Stomach (tissue), 9 donors: Measurements from ENCODE around the gene NPAS2. TPM values are rescaled to one million over a fixed set of nuclear protein-coding genes. Genes with fewer than 3 reads are reported as not detected.

Experiments used
- DNase-seq, 2 donors: peaks; one replicate each; pipeline versions ENCODE4 v3.0.0 to v3.0.0-alpha.2; 2013 to 2019
- H3K27ac ChIP-seq, 5 donors: fragments of 200-600 bp in 4 of 5; sonication (generic) in 4 of 5; one replicate each; pipeline ENCODE4 v1.5.1; 2013 to 2019; ENCODE audit warnings: mild to moderate bottlenecking in 1 of 5, moderate library complexity in 1 of 5
- H3K27me3 ChIP-seq, 3 donors: fragments of 200-600 bp; sonication (generic); one replicate each; pipeline ENCODE4 v1.5.1; 2017 to 2019; ENCODE audit warnings: mixed run types in 1 of 3
- H3K36me3 ChIP-seq, 4 donors: fragments of 200-600 bp; sonication (generic); 1 replicate in 3 of 4; 2 replicates in 1 of 4; pipeline ENCODE4 v1.5.1; 2016 to 2019
- H3K4me1 ChIP-seq, 4 donors: fragments of 200-600 bp; sonication (generic); one replicate each; pipeline ENCODE4 v1.5.1; 2016 to 2019
- H3K4me3 ChIP-seq, 4 donors: fragments of 200-600 bp; sonication (generic) in 3 of 4; one replicate each; pipeline ENCODE4 v1.5.1; 2016 to 2019; ENCODE audit warnings: mild to moderate bottlenecking in 1 of 4
- H3K9me3 ChIP-seq, 4 donors: fragments of 200-600 bp; sonication (generic); one replicate each; pipeline ENCODE4 v1.5.1; 2016 to 2019
- CTCF ChIP-seq, 7 experiments: fragments of 450-650 bp in 4 of 7; fragments of 200-600 bp in 3 of 7; sonication (generic) in 3 of 7; IDR thresholded peaks; one replicate each; pipeline ENCODE4 v1.5.1; 2016 to 2019; ENCODE audit warnings: antibody characterized with exemption in 7 of 7, control low read depth in 2 of 7, mild to moderate bottlenecking in 1 of 7
- EP300 ChIP-seq: sonication (generic); formaldehyde crosslinking; IDR thresholded peaks from one replicate; pipeline ENCODE4 v1.6.1; 2017; ENCODE audit warnings: antibody characterized with exemption
- POLR2A ChIP-seq, 4 donors: fragments of 450-650 bp; IDR thresholded peaks; one replicate each; pipeline ENCODE4 v1.6.1; 2016; ENCODE audit warnings: antibody characterized with exemption in 4 of 4, control low read depth in 2 of 4, mild to moderate bottlenecking in 1 of 4, moderate library complexity in 1 of 4
- POLR2AphosphoS5 ChIP-seq, 3 donors: sonication (generic); formaldehyde crosslinking; IDR thresholded peaks; one replicate each; pipeline ENCODE4 v1.6.1; 2016; ENCODE audit warnings: antibody characterized with exemption in 3 of 3
- whole genome bisulfite sequencing, 5 donors: extraction: QIAGEN DNeasy Blood & Tissue Kit in 3 of 5; methylation state at CpG; one replicate each; pipeline versions ENCODE4 v1.1.5 to v1.1.7; 2013 to 2018; 5-methylcytosine and 5-hydroxymethylcytosine counted together
- intact Hi-C: fragments of 100-400 bp; cut with DNase I; formaldehyde crosslinking; loops from one replicate; pipeline ENCODE4 v1.15.1; 2023; ENCODE audit warnings: low total_unique reads
- polyA plus RNA-seq, 3 donors: library from polyadenylated mRNA; stranded (reverse); fragments of 200-250 nt; gene quantifications; one replicate each; pipeline ENCODE4 v1.2.3, GENCODE V29; 2013
- total RNA-seq, 5 donors: library from RNA; depleted of rRNA; stranded (reverse); fragments of >200 nt; gene quantifications; one replicate each; pipeline versions ENCODE4 v1.1.0 to v1.2.3, GENCODE V29; 2014 to 2016
- donor health status: healthy with polysubstance abuse.
- donor health status: Bipolar disorder and iron deficiency.
- donor health status: healthy.

The NPAS2 gene
- total and polyA plus RNA-seq, 8 donors, result 13.1 to 148 (median 28.0) TPM

- H3K36me3 ChIP-seq, result peaks cover 14 to 70% (median 62%) of the 10 kb centered on the region in 4 donors
- no peaks in the 10 kb centered on the region for H3K27me3 ChIP-seq
- intact Hi-C loops, result no loop called here
- no peak for DNase-seq
- TF ChIP-seq EP300, result no peak
- no peak for TF ChIP-seq POLR2A (IDR thresholded peaks at IDR 0.05)
- TF ChIP-seq CTCF (IDR thresholded peaks at IDR 0.05), result no peak
- TF ChIP-seq POLR2AphosphoS5 (IDR thresholded peaks at IDR 0.05), result no peak
- no peaks in the 10 kb centered on the region for H3K4me1 ChIP-seq
- no peaks in the 10 kb centered on the region for H3K9me3 ChIP-seq
- H3K4me3 ChIP-seq, result no peak overlapping the region
- 88 to 96% (median 94%) methylated on average over 4 to 8 of the region's 8 CpGs for WGBS, 5 donors
- no peak overlapping the region for H3K27ac ChIP-seq
These were observed 147.8 kb downstream of the NPAS2 start for GRCh38 chr2:100967716-100968115.

GRCh38 chr2:100968146-100969145, 148.5 kb downstream of the NPAS2 start:
- Histone ChIP-seq H3K27me3 (no peaks in the 10 kb centered on the region), H3K27ac (no peak overlapping the region), H3K9me3 (no peaks in the 10 kb centered on the region), H3K36me3 (peaks cover 14 to 78% (median 69%) of the 10 kb centered on the region in 4 donors), H3K4me1 (no peaks in the 10 kb centered on the region), H3K4me3 (no peak overlapping the region)
- intact Hi-C loops, result no loop called here
- 91 to 95% (median 92%) methylated on average over 24 to 28 of the region's 28 CpGs for WGBS, 5 donors
- DNase-seq, result no peak
- no peak for TF ChIP-seq CTCF (IDR thresholded peaks at IDR 0.05)
- no peak for TF ChIP-seq POLR2AphosphoS5 (IDR thresholded peaks at IDR 0.05)
- TF ChIP-seq EP300, result no peak
- no peak for TF ChIP-seq POLR2A (IDR thresholded peaks at IDR 0.05)

- no peak overlapping the region for H3K27ac ChIP-seq
- no peak for TF ChIP-seq POLR2AphosphoS5 (IDR thresholded peaks at IDR 0.05)
- no peak for TF ChIP-seq EP300
- TF ChIP-seq CTCF (IDR thresholded peaks at IDR 0.05), result no peak
- no peak for TF ChIP-seq POLR2A (IDR thresholded peaks at IDR 0.05)
- no peak for DNase-seq
- no peaks in the 10 kb centered on the region for H3K4me1 ChIP-seq
- H3K9me3 ChIP-seq, result no peaks in the 10 kb centered on the region
- H3K36me3 ChIP-seq, result peaks cover 14 to 93% (median 84%) of the 10 kb centered on the region in 4 donors
- intact Hi-C loops, result no loop called here
- WGBS, 5 donors, result 94 to 97% (median 94%) methylated on average over 7 of the region's 7 CpGs
- H3K27me3 ChIP-seq, result no peaks in the 10 kb centered on the region
- H3K4me3 ChIP-seq, result no peak overlapping the region
These were observed 150.1 kb downstream of the NPAS2 start for GRCh38 chr2:100969998-100970397.

- no peak for TF ChIP-seq POLR2AphosphoS5 (IDR thresholded peaks at IDR 0.05)
- no peak for TF ChIP-seq EP300
- TF ChIP-seq POLR2A (IDR thresholded peaks at IDR 0.05), result no peak
- no peak for TF ChIP-seq CTCF (IDR thresholded peaks at IDR 0.05)
- no peaks in the 10 kb centered on the region for H3K27me3 ChIP-seq
- H3K4me1 ChIP-seq, result no peaks in the 10 kb centered on the region
- no peaks in the 10 kb centered on the region for H3K9me3 ChIP-seq
- H3K27ac ChIP-seq, result no peak overlapping the region
- peaks cover 19 to 93% (median 89%) of the 10 kb centered on the region in 4 donors for H3K36me3 ChIP-seq
- WGBS, 5 donors, result 91 to 95% (median 92%) methylated on average over 9 of the region's 9 CpGs
- no peak for DNase-seq
- H3K4me3 ChIP-seq, result no peak overlapping the region
- intact Hi-C loops, result no loop called here
These were observed 151.3 kb downstream of the NPAS2 start for GRCh38 chr2:100971221-100971620.
